ENCODE measurements around the gene GYG2.
"Not testable (repeated sequence)": the region's sequence is repeated elsewhere in the genome, so short reads cannot be mapped to it uniquely, and the experiment has no call there.

- peak; percentile 39 for TF ChIP-seq CTCF (IDR thresholded peaks at IDR 0.05; ENCODE audit: low read depth, low read length)
- not testable (repeated sequence) for TF ChIP-seq POLR2A (IDR thresholded peaks at IDR 0.05; ENCODE audit: extremely low read depth, insufficient read length); MYC (IDR thresholded peaks at IDR 0.05; ENCODE audit: low read depth, low read length)
Measured at GRCh38 chrX:2812161-2812907, 16.4 kb upstream of the GYG2 start.
